SK-MEL-5 (cell line): ENCODE results near the gene TMEM72. TPM values are rescaled to one million over a fixed set of nuclear protein-coding genes. Genes with fewer than 3 reads are reported as not detected.

Source experiments
- DNase-seq: peaks from one replicate; pipeline ENCODE4 v3.0.0-alpha.2; 2016; ENCODE audit warnings: low read depth, low spot score
- in situ Hi-C: cut with HindIII; loops from 2 replicates; pipeline ENCODE4 v1.10.0; 2016; ENCODE audit warnings: low sequenced_read_pairs, high pct_unique_total_duplicates, low pct_unique_long_range_greater_than_20kb
- total RNA-seq: library from RNA; depleted of rRNA; stranded (reverse); fragments of >200 nt; shearing (Covaris generic); gene quantifications from 2 replicates; pipeline ENCODE4 v1.2.3, GENCODE V29; 2014

Gene TMEM72
- total RNA-seq, 1 experiment from 2014 or later = not detected

- no peak for DNase-seq
- in situ Hi-C loops = no loop called here
Measured at GRCh38 chr10:44968500-44969400, 57.6 kb downstream of the TMEM72 start.

DNA sequence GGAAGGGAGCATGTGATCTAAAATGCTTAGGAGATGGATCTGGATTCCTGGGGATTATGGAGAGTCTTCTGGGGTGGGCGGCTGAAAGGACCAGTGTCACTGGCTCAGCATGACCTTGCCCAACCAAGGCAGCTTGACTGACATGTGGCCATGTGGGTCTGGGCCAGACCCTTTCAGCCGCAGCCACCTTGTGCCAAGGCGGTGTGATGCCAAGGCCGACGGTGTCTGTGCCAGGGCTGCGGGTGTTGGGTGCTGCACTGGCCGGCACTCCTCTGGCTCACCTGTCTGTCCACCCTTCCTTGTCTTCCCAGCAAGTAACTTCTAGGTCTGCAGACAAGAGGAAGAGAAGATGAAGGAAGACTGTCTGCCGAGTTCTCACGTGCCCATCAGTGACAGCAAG, 58.7 kb downstream of the TMEM72 start:
- DNase-seq = no peak
- in situ Hi-C loops = no loop called here

- in situ Hi-C loops = no loop called here
- DNase-seq = no peak
Measured at GRCh38 chr10:44970812-44971395, 59.8 kb downstream of the TMEM72 start.

DNA sequence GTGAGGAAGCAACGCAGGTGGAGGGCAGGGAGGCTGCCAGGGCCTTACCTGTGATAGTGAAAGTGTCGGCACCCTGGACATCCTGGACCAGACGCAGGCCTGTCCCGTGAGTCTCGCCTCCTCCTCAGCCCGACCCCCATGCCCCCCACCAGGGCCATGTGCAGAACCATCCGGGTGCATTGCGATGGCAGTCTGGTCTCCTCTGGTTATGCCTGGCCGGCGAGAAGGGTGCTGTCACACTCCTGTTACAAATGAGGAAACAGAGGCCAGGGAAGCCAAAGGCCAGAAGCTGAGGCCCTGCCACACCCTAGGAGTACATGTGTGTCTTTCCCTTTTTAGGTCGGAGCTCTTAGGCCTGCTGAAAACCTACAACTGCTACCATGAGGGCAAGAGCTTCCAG, 60.3 kb downstream of the TMEM72 start:
- DNase-seq = no peak
- in situ Hi-C loops = no loop called here

GRCh38 chr10:44971935-44972757, 61.0 kb downstream of the TMEM72 start:
- in situ Hi-C loops = no loop called here
- DNase-seq = no peak

GRCh38 chr10:44972874-44973306, 61.8 kb downstream of the TMEM72 start:
- DNase-seq = no peak

GRCh38 chr10:44973323-44974081, 62.4 kb downstream of the TMEM72 start:
- no peak for DNase-seq

More at GRCh38 chr10:44972874-44973306, 61.8 kb downstream of the TMEM72 start:
- in situ Hi-C loops = no loop called here

GRCh38 chr10:44974082-44974627, 63.0 kb downstream of the TMEM72 start:
- in situ Hi-C loops = no loop called here
- DNase-seq = no peak

More at GRCh38 chr10:44973323-44974081, 62.4 kb downstream of the TMEM72 start:
- in situ Hi-C loops = no loop called here

DNA sequence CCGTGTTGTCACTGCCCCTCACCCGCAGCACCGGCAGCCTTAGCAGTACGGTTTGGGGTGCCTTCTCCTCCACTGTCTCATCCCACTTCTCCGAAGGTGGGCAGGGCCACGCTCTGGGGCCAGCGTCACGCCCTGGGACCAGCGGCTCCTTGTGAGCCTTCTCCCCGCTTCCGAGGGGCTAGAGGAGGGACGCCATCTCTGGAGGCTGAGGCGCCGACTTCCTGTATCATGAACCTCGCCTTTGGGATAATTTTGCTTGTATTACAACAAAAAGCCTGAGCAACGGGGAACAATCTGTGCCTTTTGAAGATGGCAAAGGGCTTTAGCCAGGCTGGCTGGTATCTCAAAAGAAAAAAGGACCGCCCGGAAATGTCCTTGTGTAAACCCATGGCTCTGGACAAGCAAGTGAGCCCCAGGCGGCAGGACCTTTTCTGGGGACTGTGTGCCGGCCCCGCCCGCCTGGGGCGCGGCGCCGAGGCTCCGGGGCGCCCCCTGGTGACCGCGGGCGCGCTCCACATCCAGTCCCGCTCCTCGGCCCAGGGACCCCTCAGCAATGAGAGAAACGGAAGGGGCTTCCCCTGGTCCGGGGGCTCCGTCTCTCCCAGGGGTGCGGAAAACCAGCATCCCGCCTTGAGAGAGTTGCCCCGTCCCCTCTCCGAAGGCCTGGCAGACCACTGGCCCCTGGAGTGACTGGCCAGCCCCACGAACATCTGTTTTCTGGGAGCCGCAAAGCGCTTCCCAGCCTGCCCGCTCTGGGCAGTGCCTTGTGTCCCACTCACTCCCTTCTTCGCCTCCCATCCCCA, 63.7 kb downstream of the TMEM72 start:
- in situ Hi-C loops = no loop called here

DNA sequence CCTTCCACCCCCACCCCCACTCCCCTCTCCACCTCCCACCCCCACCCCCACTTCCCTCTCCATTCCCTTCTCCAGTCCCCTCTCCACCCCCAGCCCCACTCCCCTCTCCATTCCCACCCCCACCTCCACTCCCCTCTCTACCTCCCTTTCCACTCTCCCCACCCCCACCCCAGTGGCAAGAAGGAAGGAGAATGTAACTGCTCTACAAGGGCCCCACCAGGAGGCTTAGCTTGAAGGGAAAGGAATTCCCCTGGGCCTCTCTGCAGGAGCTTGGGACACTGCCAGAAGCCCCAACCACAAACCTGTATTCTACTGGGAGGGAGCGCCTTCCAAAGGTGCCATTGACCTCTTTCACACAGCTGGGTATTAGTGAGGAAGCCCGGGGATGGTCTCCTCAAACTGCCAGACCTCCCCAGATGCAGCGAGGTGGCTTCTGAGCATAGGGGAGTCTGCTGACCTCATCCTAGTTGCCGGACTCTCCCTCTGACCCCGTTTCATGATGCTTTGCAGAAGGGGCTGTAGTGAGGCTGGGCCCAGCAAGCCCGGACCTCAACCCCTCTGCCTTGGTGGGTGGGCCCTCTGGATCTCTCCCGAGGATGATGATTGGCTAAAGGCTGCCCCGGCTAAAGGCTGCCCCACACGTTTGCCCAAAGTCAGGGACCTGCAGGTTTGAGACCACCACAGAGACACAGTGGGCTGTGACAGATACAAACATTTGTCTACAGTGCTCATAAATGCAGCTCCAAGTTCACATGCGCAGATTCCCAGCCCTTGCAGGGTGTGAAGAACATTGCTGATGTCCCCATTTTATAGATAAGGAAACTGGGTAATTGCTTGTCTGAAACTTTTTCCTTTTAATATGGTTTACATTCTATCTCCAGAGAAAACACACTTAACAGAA, 64.5 kb downstream of the TMEM72 start:
- DNase-seq = no peak
- in situ Hi-C loops = no loop called here

More for the DNA sequence above, 63.7 kb downstream of the TMEM72 start:
- DNase-seq = peak; percentile 46

DNA sequence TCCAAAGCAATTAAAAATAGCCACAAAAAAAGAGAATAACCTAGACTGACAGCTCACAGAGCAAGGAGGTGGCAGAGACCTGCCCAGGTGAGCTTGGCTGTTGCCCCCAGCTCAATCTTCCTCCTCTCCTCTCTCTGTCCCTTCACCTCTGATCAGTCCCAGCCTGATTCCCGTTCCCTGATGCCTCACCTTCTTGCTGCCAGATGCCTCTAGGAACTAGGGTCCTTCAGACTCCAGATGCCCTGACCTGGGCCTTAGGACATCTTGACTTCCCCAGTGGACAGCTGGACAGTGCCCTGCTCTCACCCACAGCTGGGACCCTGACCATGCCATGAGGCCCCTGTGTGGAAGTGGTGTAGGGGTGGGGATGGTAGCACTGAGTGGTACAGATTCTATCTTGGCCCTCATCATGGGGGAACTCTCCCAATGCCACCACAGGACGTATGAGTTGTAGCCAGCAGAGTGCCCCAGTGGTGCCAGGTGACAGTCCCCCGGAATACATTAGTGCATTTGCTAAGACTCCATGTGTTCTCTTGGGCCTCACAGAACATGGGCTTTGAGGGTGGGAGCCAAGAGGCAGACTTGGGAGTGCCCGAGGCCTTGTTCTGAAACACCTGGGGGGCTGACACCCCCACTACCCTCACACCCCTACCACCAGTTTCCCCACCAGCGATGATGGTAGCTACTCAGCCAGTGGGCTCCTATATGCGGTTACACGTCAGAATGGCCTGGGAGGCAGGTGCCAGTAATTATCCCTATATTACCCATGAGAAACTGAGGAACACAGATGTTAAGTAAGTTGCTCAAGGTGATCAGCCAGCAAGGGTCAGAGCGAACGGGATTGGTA, 65.4 kb downstream of the TMEM72 start:
- DNase-seq = no peak
- in situ Hi-C loops = no loop called here

- DNase-seq = no peak
- in situ Hi-C loops = no loop called here
Measured at GRCh38 chr10:44977287-44978212, 66.4 kb downstream of the TMEM72 start.

- DNase-seq = no peak
- in situ Hi-C loops = no loop called here
Measured at GRCh38 chr10:44978213-44978569, 67.1 kb downstream of the TMEM72 start.
